ENCODE results near the gene PASK.

DNA sequence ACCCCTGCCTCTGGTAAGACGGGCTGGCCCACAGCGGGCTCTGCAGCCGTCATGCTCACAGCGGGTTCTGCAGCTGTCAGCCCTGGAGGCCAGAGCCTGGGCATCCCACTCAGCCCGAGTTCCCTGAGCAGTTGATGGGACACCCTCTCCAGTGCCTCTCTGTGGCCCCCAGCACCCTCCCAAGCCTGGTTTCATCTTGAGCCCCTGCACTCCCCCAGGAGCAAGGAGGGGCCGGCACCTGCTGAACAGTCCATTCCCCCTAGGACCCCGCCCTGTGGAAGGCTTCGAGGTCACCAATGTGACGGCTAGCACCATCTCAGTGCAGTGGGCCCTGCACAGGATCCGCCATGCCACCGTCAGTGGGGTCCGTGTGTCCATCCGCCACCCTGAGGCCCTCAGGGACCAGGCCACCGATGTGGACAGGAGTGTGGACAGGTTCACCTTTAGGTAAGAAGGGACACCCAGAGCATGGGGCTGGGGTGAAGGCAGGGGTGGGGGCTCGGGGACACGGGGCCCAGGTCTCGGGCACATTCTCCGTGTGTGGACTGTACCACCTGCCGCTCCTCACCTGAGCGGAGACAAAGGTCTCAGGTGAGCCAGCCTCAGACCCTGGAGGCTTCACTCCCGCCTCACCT lies 81.7 kb downstream of the PASK start:
- TF ChIP-seq EZH2 (IDR thresholded peaks at IDR 0.05; ENCODE audit: low read length) (no peak), CTCF (optimal IDR thresholded peaks at IDR 0.05 in 1 of 3, IDR thresholded peaks at IDR 0.05 in 1 of 3, conservative IDR thresholded peaks at IDR 0.05 in 1 of 3; ENCODE audit: extremely low read depth in 1 of 3, insufficient read depth in 2 of 3, low read length in 3 of 3) (no peak)
